Measurements from ENCODE around the gene AOPEP.

AOPEP gene

DNA sequence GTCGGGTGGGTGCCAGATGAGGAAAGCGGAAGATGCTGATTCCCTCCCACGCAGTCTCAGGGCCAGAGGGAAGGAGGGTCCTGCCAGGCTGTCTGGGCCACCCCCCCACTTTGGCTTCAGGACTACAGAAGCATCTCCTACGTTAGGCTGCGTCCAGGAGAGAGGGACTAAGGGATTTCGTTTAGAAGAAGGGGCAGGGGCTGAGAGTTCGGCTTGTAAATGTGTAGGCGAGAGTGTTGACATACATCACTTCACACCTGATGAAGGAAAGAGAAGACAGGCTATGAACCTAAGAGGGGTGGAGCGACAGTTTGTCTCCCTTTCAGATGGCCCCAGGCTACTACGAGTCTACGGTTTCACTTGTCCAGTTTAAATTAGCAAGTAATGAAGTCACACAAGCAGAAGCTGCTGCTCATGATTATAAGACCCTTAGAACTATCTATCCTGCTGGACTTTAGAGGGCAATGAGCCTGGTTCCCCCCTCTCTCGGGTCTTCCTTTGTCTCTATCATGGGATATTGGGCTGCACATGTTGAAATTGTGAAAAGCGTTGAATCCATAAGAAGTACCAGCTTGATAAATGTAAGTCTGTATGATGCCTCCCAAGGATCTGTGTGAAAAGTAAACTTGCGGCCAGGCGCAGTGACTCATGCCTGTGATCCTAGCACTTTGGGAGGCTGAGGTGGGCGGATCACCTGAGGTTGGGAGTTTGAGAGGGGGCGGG is 193.0 kb downstream of the AOPEP start (continued):
- TF ChIP-seq, protein P1, sequence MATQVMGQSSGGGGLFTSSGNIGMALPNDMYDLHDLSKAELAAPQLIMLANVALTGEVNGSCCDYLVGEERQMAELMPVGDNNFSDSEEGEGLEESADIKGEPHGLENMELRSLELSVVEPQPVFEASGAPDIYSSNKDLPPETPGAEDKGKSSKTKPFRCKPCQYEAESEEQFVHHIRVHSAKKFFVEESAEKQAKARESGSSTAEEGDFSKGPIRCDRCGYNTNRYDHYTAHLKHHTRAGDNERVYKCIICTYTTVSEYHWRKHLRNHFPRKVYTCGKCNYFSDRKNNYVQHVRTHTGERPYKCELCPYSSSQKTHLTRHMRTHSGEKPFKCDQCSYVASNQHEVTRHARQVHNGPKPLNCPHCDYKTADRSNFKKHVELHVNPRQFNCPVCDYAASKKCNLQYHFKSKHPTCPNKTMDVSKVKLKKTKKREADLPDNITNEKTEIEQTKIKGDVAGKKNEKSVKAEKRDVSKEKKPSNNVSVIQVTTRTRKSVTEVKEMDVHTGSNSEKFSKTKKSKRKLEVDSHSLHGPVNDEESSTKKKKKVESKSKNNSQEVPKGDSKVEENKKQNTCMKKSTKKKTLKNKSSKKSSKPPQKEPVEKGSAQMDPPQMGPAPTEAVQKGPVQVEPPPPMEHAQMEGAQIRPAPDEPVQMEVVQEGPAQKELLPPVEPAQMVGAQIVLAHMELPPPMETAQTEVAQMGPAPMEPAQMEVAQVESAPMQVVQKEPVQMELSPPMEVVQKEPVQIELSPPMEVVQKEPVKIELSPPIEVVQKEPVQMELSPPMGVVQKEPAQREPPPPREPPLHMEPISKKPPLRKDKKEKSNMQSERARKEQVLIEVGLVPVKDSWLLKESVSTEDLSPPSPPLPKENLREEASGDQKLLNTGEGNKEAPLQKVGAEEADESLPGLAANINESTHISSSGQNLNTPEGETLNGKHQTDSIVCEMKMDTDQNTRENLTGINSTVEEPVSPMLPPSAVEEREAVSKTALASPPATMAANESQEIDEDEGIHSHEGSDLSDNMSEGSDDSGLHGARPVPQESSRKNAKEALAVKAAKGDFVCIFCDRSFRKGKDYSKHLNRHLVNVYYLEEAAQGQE (tag by site-specific recombination; IDR thresholded peaks at IDR 0.05), result no peak
- TF ChIP-seq ZNF596 (tag by site-specific recombination; IDR thresholded peaks at IDR 0.05) (no peak), ZNF670 (tag by site-specific recombination; IDR thresholded peaks at IDR 0.05; ENCODE audit: low read depth) (no peak), ZNF114 (tag by site-specific recombination; IDR thresholded peaks at IDR 0.05) (no peak), OSR2 (tag by site-specific recombination; IDR thresholded peaks at IDR 0.05) (no peak; the same call in 1 of the 2 replicates), ZFP41 (tag by site-specific recombination; IDR thresholded peaks at IDR 0.05; ENCODE audit: borderline replicate concordance) (no peak), ZNF548 (tag by site-specific recombination; IDR thresholded peaks at IDR 0.05) (no peak), ZNF202 (tag by site-specific recombination; IDR thresholded peaks at IDR 0.05; ENCODE audit: borderline replicate concordance) (no peak), ZNF561 (tag by site-specific recombination; IDR thresholded peaks at IDR 0.05; ENCODE audit: borderline replicate concordance) (no peak), SCRT1 (tag by site-specific recombination; IDR thresholded peaks at IDR 0.05; ENCODE audit: borderline replicate concordance) (no peak), ZNF350 (tag by site-specific recombination; IDR thresholded peaks at IDR 0.05) (no peak), ZNF10 (tag by site-specific recombination; IDR thresholded peaks at IDR 0.05) (peak; percentile 42; the same call in 1 of the 2 replicates), ZNF426 (tag by site-specific recombination; IDR thresholded peaks at IDR 0.05) (no peak), ZFP69B (tag by site-specific recombination; IDR thresholded peaks at IDR 0.05) (no peak), SCRT2 (tag by site-specific recombination; IDR thresholded peaks at IDR 0.05) (0 out of 2 replicates have a peak, but pooled peaks have one; percentile 29), ZBTB17 (tag by site-specific recombination; IDR thresholded peaks at IDR 0.05) (no peak), SP2 (tag by site-specific recombination; IDR thresholded peaks at IDR 0.05) (no peak; the same call in 1 of the 2 replicates), GLIS1 (tag by site-specific recombination; IDR thresholded peaks at IDR 0.05) (peak; percentile 29; the same call in 1 of the 2 replicates), ZFP3 (tag by site-specific recombination; IDR thresholded peaks at IDR 0.05; ENCODE audit: low read depth) (no peak)
- TF ChIP-seq, protein P2, sequence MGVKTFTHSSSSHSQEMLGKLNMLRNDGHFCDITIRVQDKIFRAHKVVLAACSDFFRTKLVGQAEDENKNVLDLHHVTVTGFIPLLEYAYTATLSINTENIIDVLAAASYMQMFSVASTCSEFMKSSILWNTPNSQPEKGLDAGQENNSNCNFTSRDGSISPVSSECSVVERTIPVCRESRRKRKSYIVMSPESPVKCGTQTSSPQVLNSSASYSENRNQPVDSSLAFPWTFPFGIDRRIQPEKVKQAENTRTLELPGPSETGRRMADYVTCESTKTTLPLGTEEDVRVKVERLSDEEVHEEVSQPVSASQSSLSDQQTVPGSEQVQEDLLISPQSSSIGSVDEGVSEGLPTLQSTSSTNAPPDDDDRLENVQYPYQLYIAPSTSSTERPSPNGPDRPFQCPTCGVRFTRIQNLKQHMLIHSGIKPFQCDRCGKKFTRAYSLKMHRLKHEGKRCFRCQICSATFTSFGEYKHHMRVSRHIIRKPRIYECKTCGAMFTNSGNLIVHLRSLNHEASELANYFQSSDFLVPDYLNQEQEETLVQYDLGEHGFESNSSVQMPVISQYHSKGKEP (tag by site-specific recombination; IDR thresholded peaks at IDR 0.05), result no peak
- TF ChIP-seq, protein P3, sequence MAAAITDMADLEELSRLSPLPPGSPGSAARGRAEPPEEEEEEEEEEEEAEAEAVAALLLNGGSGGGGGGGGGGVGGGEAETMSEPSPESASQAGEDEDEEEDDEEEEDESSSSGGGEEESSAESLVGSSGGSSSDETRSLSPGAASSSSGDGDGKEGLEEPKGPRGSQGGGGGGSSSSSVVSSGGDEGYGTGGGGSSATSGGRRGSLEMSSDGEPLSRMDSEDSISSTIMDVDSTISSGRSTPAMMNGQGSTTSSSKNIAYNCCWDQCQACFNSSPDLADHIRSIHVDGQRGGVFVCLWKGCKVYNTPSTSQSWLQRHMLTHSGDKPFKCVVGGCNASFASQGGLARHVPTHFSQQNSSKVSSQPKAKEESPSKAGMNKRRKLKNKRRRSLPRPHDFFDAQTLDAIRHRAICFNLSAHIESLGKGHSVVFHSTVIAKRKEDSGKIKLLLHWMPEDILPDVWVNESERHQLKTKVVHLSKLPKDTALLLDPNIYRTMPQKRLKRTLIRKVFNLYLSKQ (tag by site-specific recombination; IDR thresholded peaks at IDR 0.05; ENCODE audit: borderline replicate concordance), result no peak
- TF ChIP-seq, protein P4, sequence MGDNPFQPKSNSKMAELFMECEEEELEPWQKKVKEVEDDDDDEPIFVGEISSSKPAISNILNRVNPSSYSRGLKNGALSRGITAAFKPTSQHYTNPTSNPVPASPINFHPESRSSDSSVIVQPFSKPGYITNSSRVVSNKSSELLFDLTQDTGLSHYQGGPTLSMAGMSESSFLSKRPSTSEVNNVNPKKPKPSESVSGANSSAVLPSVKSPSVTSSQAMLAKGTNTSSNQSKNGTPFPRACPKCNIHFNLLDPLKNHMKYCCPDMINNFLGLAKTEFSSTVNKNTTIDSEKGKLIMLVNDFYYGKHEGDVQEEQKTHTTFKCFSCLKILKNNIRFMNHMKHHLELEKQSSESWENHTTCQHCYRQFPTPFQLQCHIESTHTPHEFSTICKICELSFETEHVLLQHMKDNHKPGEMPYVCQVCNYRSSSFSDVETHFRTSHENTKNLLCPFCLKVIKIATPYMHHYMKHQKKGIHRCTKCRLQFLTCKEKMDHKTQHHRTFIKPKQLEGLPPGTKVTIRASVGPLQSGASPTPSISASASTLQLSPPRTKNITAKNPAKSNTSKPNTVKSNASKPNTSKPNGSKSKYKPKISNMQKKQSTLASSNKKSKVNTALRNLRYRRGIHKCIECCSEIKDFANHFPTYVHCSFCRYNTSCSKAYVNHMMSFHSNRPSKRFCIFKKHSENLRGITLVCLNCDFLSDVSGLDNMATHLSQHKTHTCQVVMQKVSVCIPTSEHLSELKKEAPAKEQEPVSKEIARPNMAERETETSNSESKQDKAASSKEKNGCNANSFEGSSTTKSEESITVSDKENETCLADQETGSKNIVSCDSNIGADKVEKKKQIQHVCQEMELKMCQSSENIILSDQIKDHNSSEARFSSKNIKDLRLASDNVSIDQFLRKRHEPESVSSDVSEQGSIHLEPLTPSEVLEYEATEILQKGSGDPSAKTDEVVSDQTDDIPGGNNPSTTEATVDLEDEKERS (tag by site-specific recombination; IDR thresholded peaks at IDR 0.05), result no peak
- TF ChIP-seq, protein P5, sequence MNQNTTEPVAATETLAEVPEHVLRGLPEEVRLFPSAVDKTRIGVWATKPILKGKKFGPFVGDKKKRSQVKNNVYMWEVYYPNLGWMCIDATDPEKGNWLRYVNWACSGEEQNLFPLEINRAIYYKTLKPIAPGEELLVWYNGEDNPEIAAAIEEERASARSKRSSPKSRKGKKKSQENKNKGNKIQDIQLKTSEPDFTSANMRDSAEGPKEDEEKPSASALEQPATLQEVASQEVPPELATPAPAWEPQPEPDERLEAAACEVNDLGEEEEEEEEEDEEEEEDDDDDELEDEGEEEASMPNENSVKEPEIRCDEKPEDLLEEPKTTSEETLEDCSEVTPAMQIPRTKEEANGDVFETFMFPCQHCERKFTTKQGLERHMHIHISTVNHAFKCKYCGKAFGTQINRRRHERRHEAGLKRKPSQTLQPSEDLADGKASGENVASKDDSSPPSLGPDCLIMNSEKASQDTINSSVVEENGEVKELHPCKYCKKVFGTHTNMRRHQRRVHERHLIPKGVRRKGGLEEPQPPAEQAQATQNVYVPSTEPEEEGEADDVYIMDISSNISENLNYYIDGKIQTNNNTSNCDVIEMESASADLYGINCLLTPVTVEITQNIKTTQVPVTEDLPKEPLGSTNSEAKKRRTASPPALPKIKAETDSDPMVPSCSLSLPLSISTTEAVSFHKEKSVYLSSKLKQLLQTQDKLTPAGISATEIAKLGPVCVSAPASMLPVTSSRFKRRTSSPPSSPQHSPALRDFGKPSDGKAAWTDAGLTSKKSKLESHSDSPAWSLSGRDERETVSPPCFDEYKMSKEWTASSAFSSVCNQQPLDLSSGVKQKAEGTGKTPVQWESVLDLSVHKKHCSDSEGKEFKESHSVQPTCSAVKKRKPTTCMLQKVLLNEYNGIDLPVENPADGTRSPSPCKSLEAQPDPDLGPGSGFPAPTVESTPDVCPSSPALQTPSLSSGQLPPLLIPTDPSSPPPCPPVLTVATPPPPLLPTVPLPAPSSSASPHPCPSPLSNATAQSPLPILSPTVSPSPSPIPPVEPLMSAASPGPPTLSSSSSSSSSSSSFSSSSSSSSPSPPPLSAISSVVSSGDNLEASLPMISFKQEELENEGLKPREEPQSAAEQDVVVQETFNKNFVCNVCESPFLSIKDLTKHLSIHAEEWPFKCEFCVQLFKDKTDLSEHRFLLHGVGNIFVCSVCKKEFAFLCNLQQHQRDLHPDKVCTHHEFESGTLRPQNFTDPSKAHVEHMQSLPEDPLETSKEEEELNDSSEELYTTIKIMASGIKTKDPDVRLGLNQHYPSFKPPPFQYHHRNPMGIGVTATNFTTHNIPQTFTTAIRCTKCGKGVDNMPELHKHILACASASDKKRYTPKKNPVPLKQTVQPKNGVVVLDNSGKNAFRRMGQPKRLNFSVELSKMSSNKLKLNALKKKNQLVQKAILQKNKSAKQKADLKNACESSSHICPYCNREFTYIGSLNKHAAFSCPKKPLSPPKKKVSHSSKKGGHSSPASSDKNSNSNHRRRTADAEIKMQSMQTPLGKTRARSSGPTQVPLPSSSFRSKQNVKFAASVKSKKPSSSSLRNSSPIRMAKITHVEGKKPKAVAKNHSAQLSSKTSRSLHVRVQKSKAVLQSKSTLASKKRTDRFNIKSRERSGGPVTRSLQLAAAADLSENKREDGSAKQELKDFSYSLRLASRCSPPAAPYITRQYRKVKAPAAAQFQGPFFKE (tag by site-specific recombination; IDR thresholded peaks at IDR 0.05; ENCODE audit: borderline replicate concordance), result no peak

All from HEK293 (cell line).